T-helper 1 cell treated with Interleukin-12 subunit alpha and Interleukin-12 subunit beta and Interleukin-4 antibody, amounts not matched to agents 30 ng/mL and 1 ng/mL, for 36 hours (primary cell): ENCODE data around the gene SEC14L2. TPM values are rescaled to one million over a fixed set of nuclear protein-coding genes. Genes with fewer than 3 reads are reported as not detected.
"Not testable (repeated sequence)": the region's sequence is repeated elsewhere in the genome, so short reads cannot be mapped to it uniquely, and the experiment has no call there.

Experiments used
- intact Hi-C: fragments of 100-400 bp; cut with micrococcal nuclease; formaldehyde crosslinking; loops from one replicate; pipeline ENCODE4 v1.15.1; 2024
- total RNA-seq: library from RNA; stranded (reverse); gene quantifications from 2 replicates; pipeline ENCODE4 v1.2.3, GENCODE V29; 2022

The SEC14L2 gene
- total RNA-seq, 1 donor from 2014 or later, result 11.1 TPM

DNA sequence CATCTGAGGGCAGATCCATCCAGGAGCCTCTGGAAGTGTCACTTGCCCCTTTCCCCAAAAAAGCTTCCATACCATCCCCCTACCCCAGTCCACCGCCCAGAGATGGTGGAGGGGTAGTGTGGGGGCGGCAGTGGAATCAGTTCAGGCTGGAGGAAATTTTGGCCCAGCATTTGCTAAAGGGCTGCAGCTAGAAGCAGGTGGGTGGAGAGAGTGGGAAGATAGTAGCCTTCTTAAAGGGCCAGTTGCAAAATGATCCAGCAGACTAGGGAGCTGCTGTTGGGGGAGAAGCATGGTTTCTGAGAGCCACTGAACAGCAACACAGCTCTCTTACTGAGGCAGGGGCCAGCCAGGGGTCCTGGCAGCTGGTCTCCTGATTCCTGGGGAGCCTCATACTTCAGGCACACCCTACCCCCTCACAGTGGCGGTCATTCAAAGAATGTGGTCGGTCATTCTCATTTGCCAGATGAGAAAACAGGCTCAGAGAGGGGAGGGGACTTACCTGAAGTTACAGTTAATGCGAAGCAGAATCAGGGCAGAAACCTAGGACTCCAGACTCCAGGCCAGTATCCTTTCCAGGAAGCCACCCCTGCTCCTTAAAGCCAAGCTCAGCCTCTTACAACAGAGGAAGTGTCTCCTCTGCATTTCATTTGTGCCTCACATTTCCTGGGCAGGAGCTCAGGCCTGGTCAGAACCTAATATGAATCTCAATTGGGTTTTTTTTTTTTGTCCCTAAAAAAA is 5.4 kb downstream of the SEC14L2 start:
- intact Hi-C loops, result no loop called here

DNA sequence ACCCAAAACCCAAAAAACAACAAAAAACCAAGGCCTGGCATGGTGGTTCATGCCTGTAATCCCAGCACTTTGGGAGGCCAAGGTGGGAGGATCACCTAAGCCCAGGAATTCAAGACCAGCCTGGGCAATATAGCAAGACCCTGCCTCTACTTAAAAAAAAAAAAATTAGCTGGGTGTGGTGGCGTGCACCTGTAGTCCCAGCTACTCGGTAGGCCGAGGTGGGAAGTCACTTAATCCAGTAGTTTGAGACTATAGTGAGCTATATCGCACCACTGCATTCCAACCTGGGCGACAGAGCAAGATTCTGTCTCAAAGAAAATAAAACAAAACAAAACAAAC is 5.9 kb downstream of the SEC14L2 start:
- intact Hi-C loops, result not testable (repeated sequence)

DNA sequence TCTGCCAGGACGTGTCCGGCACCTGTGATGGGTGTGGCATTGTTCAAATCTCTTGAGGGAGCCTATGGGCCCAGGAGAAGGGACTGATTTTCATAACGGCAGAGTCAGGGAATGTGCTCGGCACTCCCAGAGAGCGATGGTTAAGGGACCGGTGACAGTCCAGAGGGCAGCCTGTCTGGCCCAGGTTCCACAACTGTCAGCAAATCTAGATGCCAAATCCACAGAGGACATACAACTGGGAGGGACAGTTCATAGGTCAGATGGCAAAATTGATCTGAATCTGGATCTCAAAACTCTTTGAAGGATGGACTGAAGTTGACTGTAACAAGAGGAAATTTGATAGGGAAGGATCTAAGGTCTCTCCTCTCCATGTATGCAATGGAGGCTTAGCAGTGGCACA is 7.5 kb downstream of the SEC14L2 start:
- intact Hi-C loops, result no loop called here

- intact Hi-C loops, result no loop called here
Measured at GRCh38 chr22:30405731-30406130, 8.9 kb downstream of the SEC14L2 start.

GRCh38 chr22:30406400-30406799 is 9.6 kb downstream of the SEC14L2 start:
- intact Hi-C loops, result no loop called here

GRCh38 chr22:30408388-30409102 is 11.7 kb downstream of the SEC14L2 start:
- intact Hi-C loops, result no loop called here

DNA sequence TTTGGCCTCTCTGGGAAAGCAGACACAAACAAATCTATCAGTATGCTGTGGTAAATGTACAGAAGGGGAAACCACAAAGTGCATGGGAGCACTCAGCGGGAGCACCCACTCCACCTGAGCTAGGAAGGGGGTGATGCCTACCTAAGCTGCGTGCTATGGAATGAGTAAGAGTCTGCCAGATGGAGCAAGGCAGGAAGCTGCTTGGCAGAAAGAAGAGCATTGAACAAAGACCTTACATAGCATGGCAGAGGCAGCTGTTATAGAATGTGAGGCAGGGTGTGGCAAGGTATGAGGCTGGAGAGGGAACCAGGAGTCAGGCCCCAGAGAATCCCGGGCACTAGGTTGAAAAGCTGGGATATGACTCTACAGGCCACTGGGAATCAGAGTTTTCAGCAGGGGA is 15.0 kb downstream of the SEC14L2 start:
- intact Hi-C loops, result no loop called here

DNA sequence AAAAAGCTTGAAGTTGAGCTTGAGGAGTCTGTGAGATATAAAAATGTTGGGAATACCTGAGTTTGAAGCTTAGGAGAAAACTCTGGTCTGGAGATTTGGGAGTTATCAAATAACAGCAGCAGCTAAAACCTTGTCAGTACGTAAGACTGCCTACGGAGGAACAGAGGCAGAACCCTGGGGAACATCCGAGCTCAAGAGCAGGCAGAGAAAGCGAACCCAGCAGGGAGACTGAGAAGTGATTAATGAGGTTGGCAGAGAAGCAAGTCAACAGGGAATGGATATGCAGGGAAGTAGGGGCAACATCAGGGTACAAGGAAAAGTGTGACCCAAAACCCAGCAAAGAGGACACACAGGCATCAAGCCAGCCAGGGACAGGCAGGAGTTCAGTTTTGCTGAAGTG is 16.2 kb downstream of the SEC14L2 start:
- intact Hi-C loops, result no loop called here

DNA sequence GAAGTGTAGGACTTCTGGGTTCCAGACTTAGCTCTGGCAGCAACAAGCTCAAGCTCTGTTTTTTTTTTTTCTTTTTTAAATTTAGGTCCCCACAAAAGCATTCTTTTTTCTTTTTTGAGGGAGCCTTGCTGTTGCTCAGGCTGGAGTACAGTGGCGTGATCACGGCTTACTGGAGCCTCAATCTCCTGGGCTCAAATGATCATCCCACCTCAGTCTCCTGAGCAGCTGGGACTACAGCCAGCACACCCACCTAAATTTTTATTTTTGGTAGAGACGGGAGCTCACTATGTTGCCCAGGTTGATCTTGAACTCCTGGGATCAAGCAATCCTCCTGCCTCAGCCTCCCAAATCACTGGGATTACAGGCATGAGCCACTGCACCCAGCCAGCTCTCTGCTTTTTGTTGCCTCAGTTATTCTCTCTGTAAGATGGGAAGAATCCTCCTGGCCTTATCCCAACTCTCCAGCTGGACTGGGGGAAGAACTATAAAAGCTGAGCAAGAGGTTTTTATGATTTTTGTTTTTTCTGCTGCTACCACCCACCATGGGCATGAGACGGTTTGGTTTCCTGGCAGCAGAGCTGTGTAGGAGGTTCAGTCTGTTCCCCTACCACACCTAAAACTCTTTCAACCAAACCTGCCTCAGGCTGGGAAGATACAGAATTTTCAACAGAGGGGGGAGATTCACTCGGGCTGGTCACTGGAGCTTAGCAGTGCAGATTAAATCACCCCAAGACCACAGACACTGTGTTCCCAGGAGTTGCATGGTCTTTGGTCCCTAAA is 17.1 kb downstream of the SEC14L2 start:
- intact Hi-C loops, result no loop called here

DNA sequence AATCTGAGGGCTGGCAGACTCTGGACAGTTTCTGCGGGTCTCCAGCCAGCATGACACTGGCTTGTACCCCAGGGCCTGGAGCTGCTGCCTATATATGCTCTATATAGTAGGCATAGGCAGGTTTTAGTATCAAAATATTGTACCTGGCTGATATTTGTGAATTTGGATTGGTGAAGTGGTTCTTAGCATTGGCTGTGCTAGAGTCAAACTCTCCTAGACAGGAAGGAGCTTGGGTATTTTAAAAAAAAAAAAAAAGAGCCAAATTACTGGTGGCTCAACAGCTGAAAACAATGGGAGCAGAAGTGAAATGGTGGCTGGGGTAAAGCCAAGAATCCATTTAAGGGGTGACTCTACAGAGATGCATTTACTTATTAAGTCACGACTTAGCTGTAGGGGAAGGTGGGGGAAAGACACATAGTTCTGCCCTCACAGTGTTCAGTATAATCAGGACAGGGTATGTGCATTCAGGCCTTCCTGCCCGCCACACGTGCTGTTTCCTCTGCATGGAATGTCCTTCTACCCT is 17.8 kb downstream of the SEC14L2 start:
- intact Hi-C loops, result no loop called here

DNA sequence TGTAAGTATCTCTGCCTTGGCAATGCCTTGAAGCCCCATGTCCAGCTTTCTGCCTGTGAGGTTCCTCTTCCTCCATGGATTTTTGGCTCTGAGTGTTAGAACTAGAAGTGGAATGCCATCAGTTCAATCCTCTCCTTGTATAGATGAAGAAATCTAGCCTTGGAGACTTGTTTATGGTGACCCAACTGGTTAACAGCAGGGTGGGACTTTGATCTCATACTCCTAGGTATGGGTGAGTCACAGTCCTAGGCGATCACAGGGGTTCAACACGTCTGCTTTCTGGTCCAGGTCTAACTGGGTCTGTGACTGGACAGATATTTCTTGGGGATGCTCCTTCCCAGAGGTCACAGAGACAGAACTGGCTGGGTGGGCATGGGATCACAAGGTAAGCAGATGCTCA is 19.6 kb downstream of the SEC14L2 start:
- intact Hi-C loops, result no loop called here

DNA sequence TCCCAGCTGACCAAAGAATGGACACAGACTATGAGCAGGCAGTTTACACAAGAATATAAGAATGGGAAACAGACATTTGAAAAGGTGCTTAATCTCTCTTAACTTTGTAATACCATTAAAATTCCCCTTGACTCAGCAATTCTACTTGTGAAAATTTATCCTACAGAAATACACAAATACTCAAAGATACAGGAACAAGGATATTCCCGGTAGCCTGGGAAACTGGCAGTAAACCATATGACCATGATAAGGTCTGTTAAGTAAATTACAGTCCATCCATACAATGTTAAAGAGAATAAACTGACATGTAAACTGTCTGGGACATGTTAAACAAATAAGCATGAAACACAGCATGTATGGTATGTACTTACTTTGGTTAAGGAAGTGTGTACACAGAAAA is 20.0 kb downstream of the SEC14L2 start:
- intact Hi-C loops, result no loop called here

DNA sequence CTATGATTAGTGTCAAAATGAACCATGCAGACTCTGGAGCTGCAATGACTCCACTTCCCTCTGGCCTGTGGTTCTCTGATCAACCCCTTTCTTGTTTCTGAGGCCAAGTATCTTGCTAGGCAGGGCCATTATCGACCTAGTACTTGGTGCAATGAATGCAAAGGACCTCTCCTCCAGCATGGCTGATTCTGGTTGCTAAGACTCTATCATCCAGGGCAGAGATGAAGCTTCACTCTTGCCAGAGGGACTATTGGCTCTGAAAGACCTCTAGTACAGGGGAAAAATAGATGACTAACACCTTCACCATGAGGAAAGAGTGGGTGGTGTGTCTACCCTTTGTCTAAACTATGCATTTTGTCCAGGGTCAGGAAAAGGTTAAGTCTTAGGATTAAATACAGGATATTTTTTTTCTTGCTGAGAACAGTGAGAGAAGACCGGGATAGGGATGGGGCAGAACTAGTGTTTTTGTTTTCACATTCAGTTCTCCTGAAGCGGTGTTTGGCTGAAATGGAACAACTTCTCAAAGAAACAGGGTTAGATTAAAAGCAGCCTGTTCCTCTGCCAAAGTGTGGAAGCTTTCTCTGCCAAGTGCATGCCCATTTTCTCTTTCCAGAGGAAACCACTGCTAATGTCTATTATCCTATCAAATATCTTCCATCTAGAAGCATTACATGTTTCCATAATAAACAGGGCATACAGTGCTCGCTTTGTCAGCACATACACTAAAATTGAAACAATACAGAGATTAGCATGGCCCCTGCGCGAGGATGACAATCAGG is 23.7 kb downstream of the SEC14L2 start:
- intact Hi-C loops, result loop anchor here (5.0 kb wide), 1 partner anchor 113 kb away; no protein-coding TSS in a partner anchor

DNA sequence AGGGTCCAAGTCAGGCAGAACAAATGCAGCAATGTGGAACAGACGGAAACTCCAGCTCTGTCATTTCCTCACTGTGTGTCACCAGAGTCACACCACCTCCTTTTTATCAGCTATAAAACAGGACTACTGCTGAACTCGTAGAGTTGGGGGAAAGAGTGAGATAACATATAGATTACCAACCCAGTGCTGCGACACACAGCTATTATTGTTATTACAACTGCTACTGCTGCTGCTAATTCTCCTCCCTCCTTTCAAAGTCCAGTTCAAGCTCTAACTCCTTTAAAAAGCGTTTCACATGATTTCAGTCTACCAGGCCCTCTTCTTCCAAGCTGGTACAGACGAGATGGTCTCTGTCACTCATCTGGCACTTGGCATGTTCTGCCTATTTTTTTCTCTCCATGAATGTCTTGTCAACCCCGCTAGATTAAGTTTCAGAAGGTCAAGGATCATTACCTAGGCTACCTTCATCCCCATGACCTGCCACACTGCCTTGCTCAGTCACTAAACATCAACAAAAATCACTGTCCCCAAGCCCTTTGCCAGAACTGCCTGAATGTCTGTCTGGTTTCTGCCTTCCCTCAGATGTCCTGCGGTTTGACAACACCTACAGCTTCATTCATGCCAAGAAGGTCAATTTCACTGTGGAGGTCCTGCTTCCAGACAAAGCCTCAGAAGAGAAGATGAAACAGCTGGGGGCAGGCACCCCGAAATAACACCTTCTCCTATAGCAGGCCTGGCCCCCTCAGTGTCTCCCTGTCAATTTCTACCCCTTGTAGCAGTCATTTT is 25.1 kb downstream of the SEC14L2 start:
- intact Hi-C loops, result loop anchor here (5.0 kb wide), 1 partner anchor 115 kb away; no protein-coding TSS in a partner anchor

- intact Hi-C loops, result loop anchor here (1.0 to 5.0 kb wide), 3 partner anchors 66 to 115 kb away; partner anchors contain the start of gene SF3A1
Measured at GRCh38 chr22:30422481-30423300, 25.9 kb downstream of the SEC14L2 start.

DNA sequence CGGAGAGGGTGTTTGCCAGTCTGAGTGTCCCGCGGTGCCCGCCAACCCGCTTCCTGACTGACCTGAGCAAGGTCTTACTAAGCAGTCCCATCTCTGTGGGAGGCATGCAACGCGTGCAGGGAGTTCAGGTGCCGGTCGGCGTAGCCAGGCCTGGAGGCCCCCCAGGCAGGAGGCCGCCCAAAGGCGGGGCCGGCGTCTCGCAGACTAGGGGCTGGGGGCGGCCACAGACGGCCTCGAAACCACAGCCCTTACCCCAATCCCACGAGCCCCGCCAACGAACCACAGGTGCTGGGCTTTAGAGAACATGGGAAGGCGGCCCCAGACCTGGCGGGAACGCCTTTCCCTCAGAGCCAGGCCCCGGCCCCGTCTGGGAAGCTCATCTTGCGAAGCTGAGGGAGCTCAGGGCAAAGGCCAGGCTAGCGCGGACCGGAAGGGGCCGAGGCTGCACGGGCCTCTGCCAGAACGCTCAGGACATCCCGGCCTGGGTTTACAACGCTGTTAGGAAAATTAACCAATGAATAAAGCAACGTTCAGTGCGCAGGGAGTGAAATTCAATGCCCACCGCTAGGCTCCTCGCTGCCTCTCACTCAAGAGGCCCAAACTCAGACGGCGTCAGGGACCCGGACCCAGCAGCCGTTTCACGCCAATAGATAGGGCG is 26.6 kb downstream of the SEC14L2 start:
- intact Hi-C loops, result loop anchor here (1.0 to 5.0 kb wide), 3 partner anchors 67 to 116 kb away; partner anchors contain the start of gene SF3A1

DNA sequence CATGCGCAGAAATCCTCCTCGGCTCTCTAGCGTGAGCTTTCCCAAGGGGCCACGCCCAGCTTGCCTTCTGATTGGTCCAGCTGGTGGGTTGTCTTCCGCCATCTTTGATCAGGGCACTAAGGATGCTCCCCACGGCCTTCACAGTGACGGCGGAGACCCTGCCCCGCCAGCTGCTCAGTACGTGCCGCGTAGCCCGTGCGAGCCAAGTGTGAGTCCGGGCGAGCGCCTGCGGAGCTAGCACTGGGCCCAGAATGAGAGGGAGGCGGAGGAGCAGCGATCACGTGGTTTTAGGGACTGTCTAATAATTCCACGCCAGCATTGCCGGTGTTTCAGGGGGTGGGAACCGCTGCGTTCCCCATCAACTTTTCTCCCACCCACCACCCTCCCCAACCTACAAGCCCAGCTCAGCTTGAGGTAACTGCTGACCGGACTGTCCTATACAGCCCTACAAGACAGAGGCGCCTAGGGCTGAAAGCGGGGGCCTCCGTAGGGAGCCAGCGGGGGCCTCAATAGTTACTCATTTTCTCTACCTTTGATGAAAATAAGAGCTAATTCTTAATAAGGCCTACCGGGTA is 27.2 kb downstream of the SEC14L2 start:
- intact Hi-C loops, result loop anchor here (1.0 to 5.0 kb wide), 9 partner anchors 28 to 657 kb away; partner anchors contain the start of genes ASCC2, CASTOR1, OSM and SF3A1
